H1 (cell line): ENCODE data around the gene RNASE7. TPM values are rescaled to one million over a fixed set of nuclear protein-coding genes. Genes with fewer than 3 reads are reported as not detected.

Experiments used
- CTCF ChIA-PET: fragments of 300-600 bp; sonication (Branson Sonifier 250); formaldehyde crosslinking; loops from one replicate; lab custom pipeline; 2021; ENCODE audit not compliant: partially characterized antibody; lab: Charles Lee
- POLR2A ChIA-PET: fragments of 300-600 bp; sonication (Branson Sonifier 250); formaldehyde crosslinking; loops from one replicate; lab custom pipeline; 2021; ENCODE audit warnings: inconsistent platforms; ENCODE audit not compliant: partially characterized antibody; lab: Charles Lee
- DNase-seq, 2 experiments: peaks; one replicate each; pipeline versions ENCODE4 v3.0.0 to v3.0.0-alpha.2; 2010 to 2022; ENCODE audit warnings: low spot score in 2 of 2, low read depth in 1 of 2, mixed read lengths in 1 of 2
- FAIRE-seq: peaks from 2 replicates; lab custom pipeline; 2011; peaks lifted over from hg19 to GRCh38; lab: Jason Lieb, UNC
- H2AFZ ChIP-seq: 2 replicates; pipeline ENCODE4 v1.8.1; 2012; ENCODE audit warnings: low read length, inconsistent platforms
- H2AK5ac ChIP-seq: 2 replicates; pipeline ENCODE4 v1.6.1; 2013; ENCODE audit warnings: low read depth, low read length
- H2BK120ac ChIP-seq: replicated peaks from 2 replicates; pipeline ENCODE3; 2013; ENCODE audit warnings: low read depth, low read length, inconsistent platforms
- H2BK12ac ChIP-seq: 2 replicates; pipeline ENCODE4 v1.6.1; 2013; ENCODE audit warnings: low read depth, low read length
- H2BK15ac ChIP-seq: 2 replicates; pipeline ENCODE4 v1.6.1; 2013; ENCODE audit warnings: low read length
- H2BK20ac ChIP-seq: 2 replicates; pipeline ENCODE4 v1.6.1; 2013; ENCODE audit warnings: low read length
- H2BK5ac ChIP-seq: 2 replicates; pipeline ENCODE4 v1.6.1; 2013; ENCODE audit warnings: low read depth, low read length
- H3K14ac ChIP-seq: 2 replicates; pipeline ENCODE4 v1.6.1; 2013; ENCODE audit warnings: inconsistent platforms; ENCODE audit not compliant: insufficient read length
- H3K18ac ChIP-seq: 2 replicates; pipeline ENCODE4 v1.6.1; 2013; ENCODE audit warnings: low read length; ENCODE audit errors: extremely low read depth
- H3K23ac ChIP-seq: 2 replicates; pipeline ENCODE4 v1.6.1; 2013; ENCODE audit warnings: inconsistent platforms; ENCODE audit not compliant: insufficient read length
- H3K23me2 ChIP-seq: 2 replicates; pipeline ENCODE4 v1.6.1; 2013; ENCODE audit warnings: low read depth, low read length
- H3K27ac ChIP-seq: 2 replicates; pipeline ENCODE4 v1.6.1; 2011; ENCODE audit warnings: low read depth, low read length, inconsistent platforms
- H3K27me3 ChIP-seq, 4 experiments: replicated peaks in 1 of 4; 1 replicate in 1 of 4; 2 replicates in 3 of 4; pipeline versions ENCODE4 v1.6.1 to v1.8.1; 2011 to 2013; ENCODE audit warnings: low read length in 3 of 4, mild to moderate bottlenecking in 3 of 4, inconsistent platforms in 2 of 4, mixed read lengths in 2 of 4, moderate library complexity in 1 of 4; ENCODE audit not compliant: control insufficient read depth in 3 of 4, insufficient read depth in 3 of 4; ENCODE audit errors: extremely low read depth in 1 of 4
- H3K36me3 ChIP-seq, 4 experiments: 2 replicates each; pipeline versions ENCODE4 v1.6.1 to v1.8.1; 2011 to 2013; ENCODE audit warnings: mild to moderate bottlenecking in 4 of 4, low read length in 3 of 4, moderate library complexity in 2 of 4, control low read depth in 1 of 4, inconsistent platforms in 1 of 4; ENCODE audit not compliant: insufficient read depth in 4 of 4, control insufficient read depth in 2 of 4
- H3K4ac ChIP-seq: replicated peaks from 2 replicates; pipeline ENCODE3; 2013; ENCODE audit warnings: low read length, low read depth, mixed read lengths, inconsistent platforms; ENCODE audit not compliant: insufficient read length
- H3K4me1 ChIP-seq, 4 experiments: replicated peaks in 1 of 4; 1 replicate in 1 of 4; 2 replicates in 3 of 4; pipeline versions ENCODE4 v1.6.1 to v1.8.1; 2011 to 2013; ENCODE audit warnings: low read length in 3 of 4, inconsistent platforms in 2 of 4, mixed read lengths in 1 of 4; ENCODE audit not compliant: insufficient read depth in 4 of 4, control insufficient read depth in 3 of 4
- H3K4me2 ChIP-seq, 2 experiments: 2 replicates each; pipeline versions ENCODE4 v1.6.1 to v1.8.1; 2011 to 2013; ENCODE audit warnings: low read depth in 2 of 2, low read length in 2 of 2, control low read depth in 1 of 2, inconsistent platforms in 1 of 2, mild to moderate bottlenecking in 1 of 2; ENCODE audit not compliant: insufficient read depth in 1 of 2
- H3K4me3 ChIP-seq, 4 experiments: fragments of 200-600, 300-600 bp in 1 of 4; sonication (generic), shearing (Covaris generic), sonication (Bioruptor Twin) in 1 of 4; 2 replicates each; pipeline versions ENCODE4 v1.5.1 to v1.8.1; 2011 to 2016; ENCODE audit warnings: low read length in 4 of 4, low read depth in 3 of 4, control low read depth in 2 of 4, inconsistent platforms in 2 of 4, mild to moderate bottlenecking in 2 of 4, mixed read lengths in 1 of 4, moderate library complexity in 1 of 4; ENCODE audit not compliant: insufficient read depth in 2 of 4; ENCODE audit errors: extremely low read depth in 1 of 4
- H3K56ac ChIP-seq: replicated peaks from 2 replicates; pipeline ENCODE3; 2013; ENCODE audit warnings: low read depth, mild to moderate bottlenecking, mixed read lengths, low read length, inconsistent platforms; ENCODE audit not compliant: insufficient read length
- H3K79me1 ChIP-seq: 2 replicates; pipeline ENCODE4 v1.6.1; 2013; ENCODE audit warnings: low read depth, low read length, control low read depth
- H3K79me2 ChIP-seq, 2 experiments: 2 replicates each; pipeline versions ENCODE4 v1.6.1 to v1.8.1; 2012 to 2013; ENCODE audit warnings: low read length in 2 of 2, mild to moderate bottlenecking in 2 of 2, inconsistent platforms in 1 of 2; ENCODE audit not compliant: insufficient read depth in 2 of 2, control insufficient read depth in 1 of 2
- H3K9ac ChIP-seq, 4 experiments: replicated peaks in 1 of 4; 1 replicate in 1 of 4; 2 replicates in 3 of 4; pipeline versions ENCODE4 v1.6.1 to v1.8.1; 2011 to 2013; ENCODE audit warnings: low read depth in 3 of 4, low read length in 3 of 4, control low read depth in 2 of 4, mild to moderate bottlenecking in 2 of 4, moderate library complexity in 2 of 4, inconsistent platforms in 1 of 4; ENCODE audit errors: extremely low read depth in 1 of 4
- H3K9me3 ChIP-seq, 2 experiments: 2 replicates each; pipeline versions ENCODE4 v1.6.1 to v1.8.1; 2012 to 2013; ENCODE audit warnings: mild to moderate bottlenecking in 2 of 2, moderate library complexity in 2 of 2, control low read depth in 1 of 2, inconsistent platforms in 1 of 2, low read depth in 1 of 2, low read length in 1 of 2, mixed read lengths in 1 of 2; ENCODE audit not compliant: insufficient read depth in 2 of 2
- H4K20me1 ChIP-seq, 2 experiments: replicated peaks in 1 of 2; 2 replicates each; pipeline versions ENCODE3 to v1.8.1; 2011 to 2013; ENCODE audit warnings: inconsistent platforms in 2 of 2, low read length in 2 of 2, mild to moderate bottlenecking in 1 of 2; ENCODE audit not compliant: insufficient read depth in 2 of 2, control insufficient read depth in 1 of 2
- H4K5ac ChIP-seq: 2 replicates; pipeline ENCODE4 v1.6.1; 2013; ENCODE audit warnings: low read length, low read depth, mixed read lengths, inconsistent platforms; ENCODE audit not compliant: insufficient read length
- H4K8ac ChIP-seq: 2 replicates; pipeline ENCODE4 v1.8.0; 2013; ENCODE audit warnings: mild to moderate bottlenecking, moderate library complexity, low read length, inconsistent platforms; ENCODE audit not compliant: insufficient read depth; ENCODE audit errors: extremely low read depth
- H4K91ac ChIP-seq: replicated peaks from 2 replicates; pipeline ENCODE3; 2013; ENCODE audit warnings: low read length, mixed read lengths, inconsistent platforms; ENCODE audit not compliant: insufficient read length
- ATF3 ChIP-seq: IDR thresholded peaks from 2 replicates; pipeline ENCODE4 v1.6.1; 2011; ENCODE audit warnings: low read depth, mild to moderate bottlenecking, low read length; ENCODE audit not compliant: insufficient read depth
- BRCA1 ChIP-seq: IDR thresholded peaks from 2 replicates; pipeline ENCODE4 v1.6.1; 2012; ENCODE audit warnings: low read depth, low read length, improper control_type of control experiment
- CHD1 ChIP-seq: IDR thresholded peaks from 2 replicates; pipeline ENCODE4 v1.6.1; 2012; ENCODE audit warnings: low read depth, low read length, improper control_type of control experiment
- JUND ChIP-seq: IDR thresholded peaks from 2 replicates; pipeline ENCODE4 v1.6.1; 2011; ENCODE audit warnings: mild to moderate bottlenecking, improper control_type of control experiment, low read length
- POLR2A ChIP-seq, 2 experiments: IDR thresholded peaks; 1 replicate in 1 of 2; 2 replicates in 1 of 2; pipeline ENCODE4 v1.6.1; 2011; ENCODE audit warnings: low read depth in 2 of 2, low read length in 2 of 2, mild to moderate bottlenecking in 2 of 2; ENCODE audit errors: control extremely low read depth in 1 of 2
- POLR2AphosphoS5 ChIP-seq: IDR thresholded peaks from 2 replicates; pipeline ENCODE4 v1.6.1; 2011; ENCODE audit warnings: low read depth, low read length
- SIN3A ChIP-seq, 2 experiments: IDR thresholded peaks in 1 of 2; conservative IDR thresholded peaks in 1 of 2; 2 replicates each; pipeline ENCODE4 v1.6.1; 2011 to 2012; ENCODE audit warnings: low read length in 2 of 2, improper control_type of control experiment in 1 of 2, low read depth in 1 of 2, mild to moderate bottlenecking in 1 of 2
- YY1 ChIP-seq: IDR thresholded peaks from 2 replicates; pipeline ENCODE4 v1.6.1; 2011; ENCODE audit warnings: low read depth, mild to moderate bottlenecking, low read length
- WGBS, 2 experiments: shearing (Covaris generic) in 1 of 2; methylation state at CpG; one replicate each; pipeline versions ENCODE4 v1.1.6 to v1.1.7; 2013 to 2015; ENCODE audit warnings: low lambda C conversion rate in 2 of 2, mixed read lengths in 2 of 2, inconsistent platforms in 1 of 2, low coverage in 1 of 2, missing lambda C conversion rate in 1 of 2; ENCODE audit not compliant: insufficient replicate concordance in 2 of 2, insufficient coverage in 1 of 2, insufficient read length in 1 of 2; ENCODE audit errors: extremely low coverage in 1 of 2, missing lambda C conversion rate in 1 of 2; 5-methylcytosine and 5-hydroxymethylcytosine counted together
- polyA plus RNA-seq, 7 experiments: library from polyadenylated mRNA; depleted of rRNA in 3 of 7; stranded (reverse) in 5 of 7; unstranded in 2 of 7; fragments of >200 nt in 5 of 7; fragments of 200-250 nt in 2 of 7; gene quantifications; 1 replicate in 5 of 7; 2 replicates in 1 of 7; 4 replicates in 1 of 7; pipeline versions ENCODE4 v1.2.1 to v1.2.3, GENCODE V29; 2011 to 2013; ENCODE audit warnings: missing spikeins in 2 of 7, mixed read lengths in 2 of 7
- total RNA-seq: library from RNA; stranded (reverse); fragmentation: NEBNext Ultra II Directional; extraction: Animal tissue kit (Norgen Biotek cat#: 25700); gene quantifications from 2 replicates; pipeline ENCODE4 v1.2.1, GENCODE V29; 2021

Gene RNASE7
- total and polyA plus RNA-seq, 2 of the 8 experiments (the other 6 are each of a cell fraction or from before 2014, with no cell fraction given) = not detected

- H2BK5ac ChIP-seq = no peak overlapping the region
- H3K79me2 ChIP-seq = no peaks in the 10 kb centered on the region; a peak in 1 of 4 replicates
- H3K27ac ChIP-seq = peak overlapping the region; percentile 47; the same call in 1 of the 2 replicates
- no peak overlapping the region for H2BK12ac ChIP-seq
- no peak overlapping the region for H4K91ac ChIP-seq
- no peak overlapping the region for H3K18ac ChIP-seq
- no peak overlapping the region for H2AFZ ChIP-seq
- no peak overlapping the region for H3K4me3 ChIP-seq
- FAIRE-seq (peak; percentile 90), DNase-seq (no peak)
- H3K14ac ChIP-seq = no peak overlapping the region
- CTCF ChIA-PET = interaction anchor here (0.6 to 10.2 kb wide), 9 partner anchors 16 to 120 kb away, joined by 3 to 148 read pairs (median 5); partner anchors contain the start of gene TMEM253
- no peak overlapping the region for H2BK120ac ChIP-seq
- no peak overlapping the region for H2BK20ac ChIP-seq
- H4K5ac ChIP-seq = no peak overlapping the region
- no peak overlapping the region for H3K56ac ChIP-seq
- H4K20me1 ChIP-seq = peaks cover 12 to 19% of the 10 kb centered on the region in 2 experiments
- H2AK5ac ChIP-seq = no peak overlapping the region
- no peaks in the 10 kb centered on the region for H3K27me3 ChIP-seq
- peaks cover 0 to 5% (median under 1%) of the 10 kb centered on the region in 4 experiments; a peak in 3 of 7 replicates for H3K4me1 ChIP-seq
- H2BK15ac ChIP-seq = no peak overlapping the region
- H3K23me2 ChIP-seq = no peaks in the 10 kb centered on the region
- H3K9me3 ChIP-seq = no peaks in the 10 kb centered on the region
- H3K4ac ChIP-seq = no peak overlapping the region
- peaks cover 22 to 73% (median 63%) of the 10 kb centered on the region in 4 experiments for H3K36me3 ChIP-seq
- POLR2A ChIA-PET = interaction anchor here (0.6 to 12.4 kb wide), 13 partner anchors 9 to 369 kb away, joined by 3 to 245 read pairs (median 4); partner anchors contain the start of genes ARHGEF40, CHD8, NDRG2 and TMEM253
- no peak overlapping the region for H3K4me2 ChIP-seq
- 0 out of 2 replicates have a peak, but pooled peaks cover 4% of the 10 kb centered on the region for H3K79me1 ChIP-seq
- no peak overlapping the region for H4K8ac ChIP-seq
- TF ChIP-seq POLR2A (IDR thresholded peaks at IDR 0.05; ENCODE audit: control extremely low read depth in 1 of 2, low read depth in 2 of 2, low read length in 2 of 2) (peak in 1 of 2 experiments; percentile 76; a peak in 2 of 3 replicates), ATF3 (no peak), CHD1 (no peak), YY1 (no peak), BRCA1 (no peak), JUND (peak; percentile 74), POLR2AphosphoS5 (0 out of 2 replicates have a peak, but pooled peaks have one; percentile 30), SIN3A (conservative IDR thresholded peaks at IDR 0.05 in 1 of 2, IDR thresholded peaks at IDR 0.05 in 1 of 2; ENCODE audit: low read depth in 1 of 2, low read length in 2 of 2) (peak; percentile 38 to 84; a peak in 2 of 4 replicates)
- WGBS, 2 experiments = 78% methylated on average over 19 of the region's 19 CpGs; no CpG with 5 or more reads in 1 of the 2 experiments
- H3K23ac ChIP-seq = no peak overlapping the region
- H3K9ac ChIP-seq = no peak overlapping the region; a peak in 1 of 7 replicates
Observed at GRCh38 chr14:21087294-21088091, 45.3 kb downstream of the RNASE7 start.
